GM19099 (cell line): ENCODE measurements around the gene NEK10.

Experiments used
- POLR2A ChIP-seq: IDR thresholded peaks from 3 replicates; pipeline ENCODE4 v1.6.1; 2011; ENCODE audit warnings: low read depth; ENCODE audit not compliant: insufficient read length; ENCODE audit errors: extremely low read depth

Gene NEK10

DNA sequence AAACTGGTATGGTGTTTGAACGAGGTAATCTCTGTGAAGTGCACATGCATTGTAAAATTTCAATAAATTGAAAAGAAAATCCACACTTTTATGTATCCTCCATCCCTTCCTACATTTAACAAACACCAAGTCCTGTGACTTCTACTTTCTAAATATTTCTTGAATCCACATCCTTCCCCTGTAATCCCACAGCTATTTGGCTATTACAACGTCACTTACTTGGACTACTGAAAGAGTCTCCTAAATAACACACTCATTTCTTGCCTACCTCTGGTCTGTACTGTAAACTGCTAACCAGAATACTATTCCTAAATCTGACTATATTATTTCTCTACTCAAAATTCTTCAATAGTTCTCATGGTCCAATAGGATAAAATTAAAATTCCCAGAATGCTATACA, 176.1 kb downstream of the NEK10 start:
- no peak for TF ChIP-seq POLR2A

GRCh38 chr3:27186013-27186412, 183.2 kb downstream of the NEK10 start:
- TF ChIP-seq POLR2A, result no peak

GRCh38 chr3:27185231-27185989, 183.8 kb downstream of the NEK10 start:
- TF ChIP-seq POLR2A, result no peak

- TF ChIP-seq POLR2A, result no peak
Observed at GRCh38 chr3:27184261-27184660, 184.9 kb downstream of the NEK10 start.

DNA sequence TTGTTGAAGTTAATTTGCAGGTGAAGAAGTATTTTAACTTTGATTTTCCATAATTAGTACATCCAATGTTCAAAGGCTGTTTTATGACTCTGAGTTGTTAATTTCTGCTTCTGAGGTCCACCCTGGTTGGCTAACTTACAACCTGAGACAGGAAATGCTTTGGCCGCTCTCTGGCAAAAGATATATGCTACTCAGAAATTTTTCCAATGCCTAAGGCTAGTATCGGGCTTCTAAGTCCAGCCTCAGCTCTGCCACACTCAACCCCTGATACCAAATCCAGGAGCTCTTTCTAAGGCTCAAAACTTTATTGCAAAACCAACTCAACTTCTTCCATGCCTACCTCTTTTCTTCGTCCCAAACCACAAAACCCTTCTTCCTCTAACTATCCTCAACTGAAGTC, 192.9 kb downstream of the NEK10 start:
- no peak for TF ChIP-seq POLR2A

DNA sequence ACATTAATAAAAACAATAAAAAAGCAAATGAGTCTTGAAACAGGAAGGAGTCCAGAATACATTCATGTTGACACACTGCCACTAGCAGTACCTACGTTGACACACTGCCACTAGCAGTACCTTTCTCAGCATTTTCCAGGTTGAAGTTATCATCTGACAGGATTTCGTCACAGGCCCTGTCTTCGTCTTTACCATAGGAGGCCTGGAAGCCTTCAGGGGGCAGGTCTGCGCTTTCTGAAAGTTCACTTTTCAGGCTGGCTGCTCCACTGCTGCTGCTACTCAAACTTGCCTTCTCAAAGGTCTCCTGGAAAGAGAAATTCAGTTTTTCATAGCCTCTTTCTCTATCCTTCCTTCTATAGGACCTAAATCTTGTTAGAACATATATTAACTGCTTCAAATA, 194.7 kb downstream of the NEK10 start:
- no peak for TF ChIP-seq POLR2A

DNA sequence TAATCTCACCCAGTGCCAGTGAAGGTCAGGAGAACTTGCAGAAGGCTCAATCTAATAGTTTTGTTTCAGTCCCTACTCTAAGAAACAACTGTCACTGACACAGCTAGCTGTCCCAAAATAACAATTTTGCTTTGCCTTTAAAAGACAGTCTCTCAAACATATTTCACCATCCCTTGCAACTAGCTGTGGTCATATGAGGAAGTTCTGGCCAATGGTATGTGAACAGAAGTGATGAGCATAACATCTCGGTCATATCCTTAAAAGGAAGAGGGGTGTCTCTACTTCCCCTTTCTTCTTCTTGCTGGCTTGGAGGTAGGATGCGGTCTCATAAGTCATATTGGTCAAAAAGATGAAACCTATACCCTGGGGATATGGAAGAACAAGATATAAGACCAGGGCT, 198.1 kb downstream of the NEK10 start:
- TF ChIP-seq POLR2A, result no peak

DNA sequence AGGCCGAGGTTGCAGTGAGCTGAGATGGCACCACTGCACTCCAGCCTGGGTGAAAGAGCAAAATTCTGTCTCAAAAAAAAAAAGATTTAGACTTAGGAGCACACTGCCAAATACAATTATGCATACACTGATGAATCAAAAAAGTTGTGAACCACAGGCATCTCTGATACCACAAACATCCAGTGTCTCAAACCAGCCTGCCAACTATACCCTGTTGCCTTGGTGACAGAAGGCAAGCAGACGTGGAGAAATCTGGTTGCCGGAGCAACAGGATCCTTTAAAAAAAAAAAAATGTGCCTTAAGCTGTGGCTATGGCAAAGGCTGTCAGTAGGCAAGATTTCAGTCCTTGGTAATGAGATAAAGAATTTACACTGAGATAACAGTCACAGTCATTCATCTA, 202.3 kb downstream of the NEK10 start:
- no peak for TF ChIP-seq POLR2A

DNA sequence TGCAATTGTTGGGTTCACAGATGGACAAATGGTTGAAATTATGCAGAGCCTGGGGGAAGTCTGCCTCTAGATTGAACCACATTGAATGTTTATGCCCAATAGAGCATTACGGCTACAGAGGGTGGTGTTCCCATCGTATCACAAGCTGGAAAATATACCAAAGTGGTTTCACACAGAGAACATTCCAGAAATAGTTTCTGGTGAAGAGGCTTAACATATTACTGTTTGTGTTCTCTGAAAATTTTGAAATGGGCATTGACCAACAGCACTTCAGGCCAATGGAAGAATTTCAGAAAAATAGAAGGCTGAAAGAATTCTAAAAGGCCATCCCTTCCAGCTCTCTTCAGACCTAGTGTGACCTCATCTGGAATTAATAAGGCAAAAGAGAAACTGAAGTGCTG, 203.9 kb downstream of the NEK10 start:
- TF ChIP-seq POLR2A, result no peak

- TF ChIP-seq POLR2A, result no peak
Observed at GRCh38 chr3:27160779-27161287, 208.3 kb downstream of the NEK10 start.

DNA sequence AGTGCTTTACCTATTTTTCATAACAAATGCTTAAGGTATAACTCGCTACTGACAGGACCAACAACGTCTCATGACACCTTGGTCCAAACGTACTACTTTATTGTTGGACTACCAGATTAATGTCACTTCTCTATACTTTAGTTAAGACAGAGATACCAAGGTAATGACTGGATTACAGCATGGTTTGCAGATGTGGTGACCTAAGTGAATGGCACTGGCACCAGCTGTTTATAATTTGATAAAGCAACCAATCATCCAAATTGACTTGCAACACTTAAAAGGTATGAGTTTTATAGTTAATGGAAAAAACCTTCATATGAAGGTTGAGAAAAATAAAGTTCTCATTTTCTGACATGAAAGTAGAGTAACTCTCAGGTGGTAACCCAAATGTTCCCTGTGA, 209.0 kb downstream of the NEK10 start:
- no peak for TF ChIP-seq POLR2A

DNA sequence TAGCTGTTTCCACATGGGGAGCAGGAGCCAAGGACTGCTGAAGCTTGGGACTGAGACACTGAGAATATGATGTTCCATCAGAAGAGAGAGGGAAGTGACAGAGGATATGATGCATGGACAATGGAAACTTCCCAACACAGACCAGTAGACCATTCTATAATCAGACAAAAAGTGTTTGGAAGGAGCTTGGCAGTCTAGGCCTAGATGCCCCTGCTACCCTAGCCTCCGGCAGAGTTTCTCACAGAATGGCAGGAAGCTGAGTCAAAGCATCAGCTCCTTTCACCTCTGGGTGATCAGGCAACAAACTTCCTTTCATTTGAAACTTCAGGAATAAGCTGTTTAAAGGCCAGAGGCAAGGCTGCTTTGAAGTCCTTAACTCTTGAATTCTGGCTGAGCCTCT, 222.0 kb downstream of the NEK10 start:
- TF ChIP-seq POLR2A, result no peak

DNA sequence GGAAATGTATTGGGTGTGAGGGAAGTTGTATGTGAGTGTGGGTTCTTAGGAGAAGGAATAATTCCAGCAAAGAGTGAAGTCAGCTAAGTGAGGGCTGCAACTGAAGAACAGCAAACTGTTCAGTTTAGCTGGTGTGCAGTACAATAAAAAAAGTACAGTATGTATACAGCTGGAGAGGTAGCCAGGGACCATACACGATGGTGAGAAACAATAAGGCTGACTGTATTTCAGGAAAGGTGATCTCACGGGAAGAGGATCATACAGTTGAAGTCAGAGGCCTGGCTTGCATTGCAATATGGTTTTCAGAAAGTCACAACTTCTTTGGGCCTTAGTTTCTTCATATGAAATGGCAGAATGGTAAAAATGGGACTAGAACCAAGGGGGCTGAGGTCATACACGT, 222.4 kb downstream of the NEK10 start:
- TF ChIP-seq POLR2A, result no peak

GRCh38 chr3:27145719-27146118, 223.5 kb downstream of the NEK10 start:
- TF ChIP-seq POLR2A, result no peak

DNA sequence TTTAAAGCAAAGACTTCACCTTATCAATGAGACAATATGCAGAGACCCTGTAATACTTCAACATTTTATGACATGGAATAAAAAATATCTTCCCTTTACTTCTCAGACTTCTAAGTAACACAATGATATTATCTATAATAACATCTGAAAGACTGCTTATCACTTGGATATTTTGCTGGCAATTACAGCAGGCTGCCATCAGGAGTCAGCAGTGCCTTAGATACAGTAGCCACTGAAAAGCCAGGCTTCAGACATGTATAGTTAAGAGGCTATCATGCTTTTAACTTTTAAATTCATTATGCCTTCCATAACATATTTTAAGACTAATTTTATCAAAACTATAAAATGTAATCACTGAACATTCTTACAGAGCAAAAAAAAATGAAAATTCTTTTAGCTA, 227.5 kb downstream of the NEK10 start:
- no peak for TF ChIP-seq POLR2A

DNA sequence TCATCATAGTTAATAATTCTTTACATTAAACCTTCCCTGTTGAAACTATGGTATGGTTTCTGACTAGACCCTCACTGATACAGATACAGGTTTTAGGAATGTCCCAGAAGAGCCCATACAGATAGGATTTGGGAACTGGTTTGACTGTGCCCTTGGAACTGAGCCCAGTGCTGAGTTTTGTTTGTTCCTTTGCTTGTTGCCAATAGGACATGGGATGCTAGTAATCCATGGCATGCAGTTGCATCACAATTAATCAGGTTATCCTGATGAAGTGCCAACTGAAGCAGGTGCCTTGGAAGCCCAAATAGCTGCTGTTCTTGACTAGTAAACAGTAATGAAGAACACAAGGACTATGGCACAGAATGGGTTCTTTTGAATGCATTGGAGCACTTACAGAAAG, 230.6 kb downstream of the NEK10 start:
- no peak for TF ChIP-seq POLR2A

DNA sequence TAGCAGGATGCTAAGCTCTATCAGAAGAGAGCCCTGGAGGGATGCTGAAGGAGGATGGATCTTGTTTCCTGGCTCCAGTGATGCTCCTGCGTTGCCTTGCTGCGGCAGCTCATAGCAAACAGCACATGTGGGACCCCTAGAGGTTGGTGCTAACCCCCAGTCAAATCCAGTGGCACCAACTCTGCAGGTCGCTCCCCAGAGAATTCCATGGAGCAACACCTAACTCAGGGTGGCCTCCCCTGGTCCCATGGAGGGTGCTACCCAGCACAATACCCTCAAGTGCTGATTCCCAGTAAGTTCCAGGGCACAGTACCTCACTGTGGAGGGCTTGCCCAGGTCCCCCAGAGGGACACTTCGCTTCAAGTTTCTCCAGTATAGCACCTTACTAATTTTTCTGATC, 231.2 kb downstream of the NEK10 start:
- no peak for TF ChIP-seq POLR2A
